ENCODE results near the gene PHACTR2. TPM values are rescaled to one million over a fixed set of nuclear protein-coding genes. Genes with fewer than 3 reads are reported as not detected.

The PHACTR2 gene
- total RNA-seq, 1 experiment from 2014 or later: 39.8 TPM

DNA sequence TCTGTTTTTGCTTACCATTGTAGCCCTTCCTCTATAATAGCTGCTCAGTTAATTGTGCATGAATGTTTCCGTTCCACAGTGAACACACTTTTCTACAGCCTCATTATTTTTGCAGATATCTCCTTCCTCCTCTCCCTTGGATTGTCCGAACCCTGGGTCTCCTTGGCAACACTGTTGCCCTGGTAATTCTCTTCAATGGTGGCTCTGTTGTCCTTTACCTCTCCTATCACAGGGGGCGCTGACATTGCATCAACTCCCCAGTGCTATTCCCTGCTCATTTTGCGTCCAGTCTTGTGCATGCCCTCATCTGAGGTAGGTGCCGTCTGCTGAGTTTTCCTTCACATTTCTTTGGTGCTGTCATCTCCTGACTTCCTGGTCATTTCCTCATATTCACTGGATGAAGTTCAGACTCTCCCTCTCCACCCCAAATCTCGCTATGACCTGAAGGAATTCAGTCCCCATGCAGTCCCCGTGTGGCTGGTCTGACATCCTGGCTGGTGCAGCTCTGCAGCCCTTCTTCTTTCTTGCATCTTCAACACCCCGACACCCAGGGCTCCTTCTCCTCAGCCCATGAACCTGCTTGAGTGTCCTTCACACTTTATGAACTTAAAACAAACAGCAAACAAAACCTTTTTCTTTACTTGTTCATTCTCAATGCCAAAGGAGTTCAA, 21.1 kb downstream of the PHACTR2 start:
- Histone ChIP-seq H3F3A (ENCODE audit: insufficient read depth, low read depth) (no peaks in the 10 kb centered on the region), H3K4me1 (replicated peaks; ENCODE audit: insufficient read depth) (peaks cover 10% of the 10 kb centered on the region; the same call in 1 of the 2 replicates), H4K20me1 (ENCODE audit: insufficient read depth) (no peaks in the 10 kb centered on the region; the same call in 1 of the 2 replicates), H3K36me3 (ENCODE audit: low read depth) (no peaks in the 10 kb centered on the region), H3K27me3 (ENCODE audit: insufficient read depth, low read depth) (no peaks in the 10 kb centered on the region), H3K9me3 (ENCODE audit: insufficient read depth, low read depth) (no peaks in the 10 kb centered on the region; the same call in 1 of the 2 replicates), H3K79me2 (ENCODE audit: low read depth) (peaks cover 10% of the 10 kb centered on the region), H3K27ac (no peak overlapping the region), H3K4me3 (no peak overlapping the region), H3K9me2 (ENCODE audit: insufficient read depth) (no peaks in the 10 kb centered on the region), H3K4me2 (no peak overlapping the region), H2AFZ (no peak overlapping the region)
- ChIA-PET CTCF (no interaction called here), POLR2A (ENCODE audit: unreplicated experiment) (no interaction called here)
- DNase-seq: no peak
- no TSS peak for BruUV-seq (replicated peaks)
- TF ChIP-seq EZH2 (IDR thresholded peaks at IDR 0.05; ENCODE audit: low read depth): no peak
- TF ChIP-seq, protein P1, sequence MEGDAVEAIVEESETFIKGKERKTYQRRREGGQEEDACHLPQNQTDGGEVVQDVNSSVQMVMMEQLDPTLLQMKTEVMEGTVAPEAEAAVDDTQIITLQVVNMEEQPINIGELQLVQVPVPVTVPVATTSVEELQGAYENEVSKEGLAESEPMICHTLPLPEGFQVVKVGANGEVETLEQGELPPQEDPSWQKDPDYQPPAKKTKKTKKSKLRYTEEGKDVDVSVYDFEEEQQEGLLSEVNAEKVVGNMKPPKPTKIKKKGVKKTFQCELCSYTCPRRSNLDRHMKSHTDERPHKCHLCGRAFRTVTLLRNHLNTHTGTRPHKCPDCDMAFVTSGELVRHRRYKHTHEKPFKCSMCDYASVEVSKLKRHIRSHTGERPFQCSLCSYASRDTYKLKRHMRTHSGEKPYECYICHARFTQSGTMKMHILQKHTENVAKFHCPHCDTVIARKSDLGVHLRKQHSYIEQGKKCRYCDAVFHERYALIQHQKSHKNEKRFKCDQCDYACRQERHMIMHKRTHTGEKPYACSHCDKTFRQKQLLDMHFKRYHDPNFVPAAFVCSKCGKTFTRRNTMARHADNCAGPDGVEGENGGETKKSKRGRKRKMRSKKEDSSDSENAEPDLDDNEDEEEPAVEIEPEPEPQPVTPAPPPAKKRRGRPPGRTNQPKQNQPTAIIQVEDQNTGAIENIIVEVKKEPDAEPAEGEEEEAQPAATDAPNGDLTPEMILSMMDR (conservative IDR thresholded peaks at IDR 0.05): no peak
- intact Hi-C loops (cut with micrococcal nuclease; ENCODE audit: unreplicated experiment): no loop called here

DNA sequence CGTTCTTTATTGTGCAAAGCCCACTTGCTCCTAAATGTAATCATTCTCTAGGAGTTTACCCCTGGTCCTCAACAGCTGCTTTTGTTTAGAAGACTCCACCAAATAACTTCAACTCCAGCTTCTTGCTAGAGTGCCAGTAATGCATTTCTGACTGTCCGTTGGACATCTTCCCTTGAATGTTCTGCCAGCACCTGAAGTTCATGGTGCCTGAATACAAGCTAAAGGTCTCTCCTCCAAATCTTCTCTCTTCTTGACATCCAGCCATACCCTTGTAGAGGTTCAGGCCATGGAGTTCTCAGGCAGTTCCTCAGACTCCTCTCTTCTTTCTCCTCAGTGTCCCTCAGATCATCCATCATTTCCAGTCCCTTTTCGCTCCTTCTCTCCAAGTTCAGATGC, 21.7 kb downstream of the PHACTR2 start:
- no peaks in the 10 kb centered on the region for H3F3A ChIP-seq (ENCODE audit: insufficient read depth, low read depth)
- ChIA-PET POLR2A (ENCODE audit: unreplicated experiment) (no interaction called here), CTCF (no interaction called here)
- H4K20me1 ChIP-seq (ENCODE audit: insufficient read depth): no peaks in the 10 kb centered on the region; the same call in 1 of the 2 replicates
- H3K4me3 ChIP-seq: no peak overlapping the region
- H3K9me2 ChIP-seq (ENCODE audit: insufficient read depth): no peaks in the 10 kb centered on the region
- no peaks in the 10 kb centered on the region; the same call in 1 of the 2 replicates for H3K9me3 ChIP-seq (ENCODE audit: insufficient read depth, low read depth)
- no peaks in the 10 kb centered on the region for H3K36me3 ChIP-seq (ENCODE audit: low read depth)
- no peak overlapping the region for H2AFZ ChIP-seq
- intact Hi-C loops (cut with micrococcal nuclease; ENCODE audit: unreplicated experiment): no loop called here
- BruUV-seq (replicated peaks): no TSS peak
- H3K27me3 ChIP-seq (ENCODE audit: insufficient read depth, low read depth): no peaks in the 10 kb centered on the region
- H3K4me2 ChIP-seq: no peak overlapping the region
- peaks cover 10% of the 10 kb centered on the region; the same call in 1 of the 2 replicates for H3K4me1 ChIP-seq (replicated peaks; ENCODE audit: insufficient read depth)
- H3K27ac ChIP-seq: no peak overlapping the region
- H3K79me2 ChIP-seq (ENCODE audit: low read depth): peaks cover 10% of the 10 kb centered on the region
- DNase-seq: no peak
- TF ChIP-seq, protein P1 (conservative IDR thresholded peaks at IDR 0.05): no peak

DNA sequence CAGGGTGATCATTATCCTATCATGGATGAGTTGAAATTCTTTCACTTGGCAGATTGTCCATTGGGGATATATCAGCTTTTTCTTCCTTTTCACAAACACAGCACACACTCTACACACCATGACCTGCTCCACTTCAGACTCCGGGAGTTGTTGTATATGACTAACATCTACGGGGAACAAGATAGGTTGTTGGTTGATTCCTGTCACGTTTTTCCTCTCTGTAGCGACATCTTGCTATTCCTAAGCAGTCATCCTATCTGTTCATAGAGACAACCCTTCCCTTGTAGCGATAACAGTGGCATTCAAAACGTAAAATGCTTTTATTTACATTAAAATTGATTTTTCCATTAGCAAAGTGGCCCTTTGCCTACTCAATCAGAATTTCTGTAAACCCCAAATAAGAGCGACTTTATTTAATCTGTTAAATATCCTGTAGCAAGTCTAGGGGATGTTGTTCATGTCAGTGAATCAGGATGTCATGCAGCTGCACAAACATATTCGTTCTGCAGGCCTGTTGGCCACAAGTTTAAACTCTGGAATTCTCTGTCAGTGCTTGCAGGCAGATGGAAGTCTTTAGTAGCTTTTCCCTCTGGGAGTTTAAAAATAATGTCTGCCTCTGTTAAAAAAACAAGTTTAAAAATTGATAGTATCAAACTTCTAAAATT, 23.1 kb downstream of the PHACTR2 start:
- intact Hi-C loops (cut with micrococcal nuclease; ENCODE audit: unreplicated experiment): no loop called here
- POLR2A ChIA-PET (ENCODE audit: unreplicated experiment): no interaction called here

More for the DNA sequence above, 23.1 kb downstream of the PHACTR2 start:
- no peak for DNase-seq
- no TSS peak for BruUV-seq (replicated peaks)
- no peaks in the 10 kb centered on the region for H3K9me2 ChIP-seq (ENCODE audit: insufficient read depth)
- no peak overlapping the region for H2AFZ ChIP-seq
- H3K36me3 ChIP-seq (ENCODE audit: low read depth): no peaks in the 10 kb centered on the region
- H3K4me1 ChIP-seq (replicated peaks; ENCODE audit: insufficient read depth): peaks cover 10% of the 10 kb centered on the region; the same call in 1 of the 2 replicates
- H4K20me1 ChIP-seq (ENCODE audit: insufficient read depth): no peaks in the 10 kb centered on the region; the same call in 1 of the 2 replicates
- TF ChIP-seq, protein P1 (conservative IDR thresholded peaks at IDR 0.05): no peak
- no peak for TF ChIP-seq EZH2 (IDR thresholded peaks at IDR 0.05; ENCODE audit: low read depth)
- H3K79me2 ChIP-seq (ENCODE audit: low read depth): peaks cover 10% of the 10 kb centered on the region
- no peaks in the 10 kb centered on the region for H3K27me3 ChIP-seq (ENCODE audit: insufficient read depth, low read depth)
- H3K4me3 ChIP-seq: no peak overlapping the region
- H3F3A ChIP-seq (ENCODE audit: insufficient read depth, low read depth): no peaks in the 10 kb centered on the region
- CTCF ChIA-PET: no interaction called here
- no peaks in the 10 kb centered on the region; the same call in 1 of the 2 replicates for H3K9me3 ChIP-seq (ENCODE audit: insufficient read depth, low read depth)
- no peak overlapping the region for H3K4me2 ChIP-seq
- no peak overlapping the region for H3K27ac ChIP-seq
